GM21723 (cell line): Measurements from ENCODE around the gene DGUOK.

Source experiments
- ATAC-seq: cut with Tn5 transposase; IDR thresholded peaks from one replicate; pipeline ENCODE4 v1.9.1; 2021; ENCODE audit warnings: mild to moderate bottlenecking, moderate library complexity; ENCODE audit not compliant: unreplicated experiment

The DGUOK gene

DNA sequence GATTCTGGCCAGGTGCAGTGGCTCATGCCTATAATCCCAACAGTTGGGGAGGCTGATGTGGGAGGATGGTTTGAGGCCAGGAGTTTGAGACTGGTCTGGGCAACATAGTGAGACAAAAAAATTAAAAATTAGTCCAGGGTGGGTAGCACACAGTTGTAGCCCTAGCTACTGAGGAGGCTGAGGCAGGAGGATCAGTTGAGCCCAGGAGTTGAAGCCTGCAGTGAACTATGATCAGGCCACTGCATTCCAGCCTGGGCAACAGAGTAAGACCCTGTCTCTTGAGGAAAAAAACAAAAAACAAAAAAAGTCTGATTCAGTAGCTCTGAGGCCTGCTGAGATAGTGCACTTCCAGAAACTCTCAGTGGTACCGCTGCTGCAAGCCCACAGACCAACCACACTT is 50.1 kb downstream of the DGUOK start:
- no peak for ATAC-seq

DNA sequence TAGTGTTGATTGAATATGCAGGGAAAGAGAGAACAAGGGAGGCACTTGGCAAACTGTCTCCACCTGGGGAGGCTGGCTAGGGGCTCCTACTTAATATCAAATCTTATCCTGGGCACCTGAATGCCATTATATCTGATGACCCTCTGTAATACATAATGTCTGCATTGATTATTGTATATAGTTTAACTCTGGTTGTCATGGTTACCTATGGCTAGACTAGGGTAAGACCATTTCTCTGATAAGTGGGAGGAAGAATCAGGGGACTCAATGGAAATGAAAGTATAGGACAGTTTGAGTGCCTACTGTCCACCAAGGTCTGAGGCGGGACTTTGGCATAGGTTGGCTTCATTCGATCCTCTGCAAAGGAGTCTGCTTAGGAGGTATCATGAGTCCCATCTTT is 50.8 kb downstream of the DGUOK start:
- no peak for ATAC-seq

DNA sequence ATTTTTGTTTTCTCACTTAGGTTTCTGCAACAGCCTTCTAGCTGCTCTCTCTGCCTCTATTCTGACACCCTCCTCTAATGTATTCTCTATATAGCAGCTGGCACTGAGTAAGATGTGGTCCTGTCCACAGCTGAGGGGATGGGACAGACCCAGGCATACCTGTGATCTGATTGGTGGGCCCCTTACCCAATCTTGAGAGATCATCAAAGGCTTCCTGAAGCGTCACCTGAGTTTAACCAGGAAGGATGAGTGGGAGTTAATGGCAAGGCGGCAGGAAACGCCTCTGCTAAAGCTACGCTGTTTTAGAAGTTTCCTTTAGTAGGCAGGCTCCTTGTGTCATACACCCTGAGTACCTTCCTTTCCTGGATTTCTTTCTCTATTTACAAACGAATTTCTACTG is 52.3 kb downstream of the DGUOK start:
- peak; percentile 39 for ATAC-seq

DNA sequence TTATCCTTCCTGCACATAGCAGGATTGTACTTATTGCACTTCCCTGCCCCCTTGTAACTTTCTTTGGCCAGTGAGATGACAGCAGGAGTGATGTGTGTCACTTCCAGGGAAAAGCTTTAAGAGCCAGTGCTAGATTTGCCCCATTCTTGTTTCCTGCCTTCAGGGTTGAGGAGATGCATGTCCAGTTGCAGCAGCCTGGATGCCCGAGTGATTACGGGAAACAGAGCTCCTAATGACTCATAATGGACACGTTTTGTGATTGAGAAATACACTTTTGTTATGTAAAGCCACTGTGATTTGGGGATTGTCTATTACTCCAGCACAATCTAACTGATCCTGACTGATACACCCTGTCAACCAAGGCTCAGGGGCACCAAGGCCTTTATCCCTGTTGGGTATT is 53.0 kb downstream of the DGUOK start:
- ATAC-seq, result no peak

DNA sequence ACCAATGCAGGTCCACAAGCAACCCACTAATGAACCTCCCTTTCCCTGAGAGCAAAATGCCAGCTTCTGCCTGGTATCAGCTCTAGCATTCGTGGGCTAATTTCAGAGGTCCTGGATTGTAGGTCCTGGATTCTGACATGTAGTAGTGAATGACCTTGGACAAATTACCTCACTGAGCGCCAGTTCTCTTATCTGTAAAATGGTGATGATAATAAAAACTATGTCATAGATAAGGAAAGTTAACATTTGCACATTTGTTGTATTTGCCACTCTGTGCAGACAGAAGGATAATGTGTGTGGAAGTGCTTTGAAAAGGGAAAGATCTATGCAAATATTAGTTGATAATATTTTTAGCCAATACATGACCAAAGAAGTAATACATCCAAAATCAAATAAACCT is 53.9 kb downstream of the DGUOK start:
- ATAC-seq, result no peak

DNA sequence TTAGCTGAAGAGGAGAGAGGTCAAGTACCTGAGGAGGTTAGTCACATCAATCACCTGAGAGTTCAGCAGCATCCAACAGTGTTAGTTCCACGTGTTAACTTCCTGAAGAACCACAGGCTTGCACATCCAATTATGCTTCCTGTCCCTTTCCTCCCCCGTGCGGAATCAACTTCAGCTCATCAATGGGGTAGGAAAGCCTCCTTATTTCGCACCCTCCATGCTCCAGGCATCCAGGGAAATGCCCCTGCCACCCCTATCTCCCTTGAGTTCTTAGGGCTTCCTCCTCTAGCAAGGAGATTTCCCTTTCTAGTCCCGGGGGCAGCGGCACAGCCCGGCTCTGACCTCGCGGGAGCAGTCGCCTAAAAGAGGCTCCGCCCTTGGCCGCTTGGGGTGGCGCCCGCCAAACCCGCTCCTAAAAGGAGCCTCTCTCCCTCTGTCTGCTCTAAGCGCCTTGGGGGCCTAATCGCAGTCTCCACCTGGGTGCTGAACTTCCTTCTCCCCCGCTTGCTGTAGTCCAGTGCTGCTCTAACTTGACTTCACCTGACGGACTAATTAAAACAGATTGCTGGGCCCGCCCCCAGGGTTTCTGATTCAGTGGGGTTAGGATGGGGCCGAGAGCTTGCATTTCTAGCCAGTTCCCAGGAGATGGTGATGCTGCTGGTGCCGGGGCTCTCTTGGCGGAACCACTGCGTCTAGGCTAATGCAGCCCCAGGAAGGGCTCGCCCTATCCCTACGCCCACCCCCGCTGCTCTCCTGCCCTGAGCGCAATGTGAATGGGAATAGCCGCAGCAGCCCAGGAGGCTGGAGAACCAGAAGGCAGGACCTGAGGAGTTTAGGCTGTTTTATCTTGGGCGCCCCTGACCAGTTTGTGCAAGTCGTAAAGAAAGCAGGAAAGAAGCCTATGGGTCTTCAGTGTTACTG is 54.7 kb downstream of the DGUOK start:
- no peak for ATAC-seq

DNA sequence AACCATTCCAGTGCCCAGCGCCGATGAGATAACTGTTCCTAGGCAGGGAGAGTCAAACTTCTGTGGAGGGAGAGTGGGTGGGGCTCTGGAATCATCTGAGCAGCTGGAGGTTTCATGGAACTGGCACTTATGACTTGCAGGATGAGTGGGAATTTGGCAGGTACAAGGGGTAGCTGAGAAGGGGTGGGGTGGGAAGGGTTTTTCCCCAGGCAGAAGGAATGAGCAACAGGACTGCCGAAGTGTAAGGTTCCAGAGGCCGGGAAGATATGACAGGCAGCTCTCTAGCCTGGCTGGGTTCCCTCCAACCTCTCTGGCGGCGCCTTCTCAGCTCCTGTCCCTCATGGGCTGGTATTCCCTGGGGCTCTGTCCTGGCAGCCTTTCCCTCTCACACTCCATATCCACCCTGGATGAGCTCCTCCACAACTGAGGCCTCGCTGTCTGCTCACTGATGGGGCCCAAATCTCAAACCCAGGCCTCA is 55.5 kb downstream of the DGUOK start:
- ATAC-seq, result no peak

DNA sequence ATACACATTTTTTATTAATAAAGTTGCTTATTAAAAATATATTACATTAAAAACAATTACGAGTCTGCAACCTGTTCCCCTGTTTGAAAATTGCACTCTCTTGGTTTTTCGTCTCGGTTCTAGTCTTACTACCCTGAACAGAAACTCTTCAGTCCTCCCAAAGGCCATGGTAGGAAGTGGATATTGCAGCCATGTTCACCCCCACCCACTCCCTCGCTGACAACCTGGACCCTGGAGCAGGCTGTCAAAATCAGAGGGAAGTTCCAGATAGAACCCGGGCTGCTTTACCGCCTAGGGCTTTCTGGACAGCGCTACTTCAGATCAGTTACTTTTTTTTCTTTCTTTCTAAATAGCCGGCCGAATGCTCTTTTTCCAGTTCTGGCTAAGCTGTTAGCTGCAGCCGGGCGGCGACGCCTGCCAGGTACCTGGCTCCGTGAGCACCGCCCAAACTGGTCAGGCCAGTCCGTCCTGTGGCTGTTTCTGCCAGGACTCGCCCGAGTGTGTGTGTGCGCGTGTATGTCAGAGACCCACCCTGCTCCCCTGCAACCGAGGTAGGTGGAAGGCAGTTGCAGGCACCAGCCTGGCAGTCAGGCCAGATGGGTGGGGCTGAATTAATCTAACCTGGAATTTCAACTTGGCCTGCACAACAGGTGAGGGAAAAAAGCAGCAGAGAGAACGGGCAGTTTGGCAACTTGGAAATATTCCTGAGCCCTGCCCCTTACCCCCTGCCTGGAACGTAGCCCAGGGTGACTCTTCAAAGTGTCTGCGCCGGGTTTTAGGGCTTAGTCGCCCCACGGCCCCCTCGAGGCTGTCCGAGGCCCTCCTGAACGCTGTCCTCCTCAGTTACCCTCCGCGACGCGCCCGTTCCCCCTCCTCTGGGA is 56.9 kb downstream of the DGUOK start:
- ATAC-seq, result peak; percentile 1

DNA sequence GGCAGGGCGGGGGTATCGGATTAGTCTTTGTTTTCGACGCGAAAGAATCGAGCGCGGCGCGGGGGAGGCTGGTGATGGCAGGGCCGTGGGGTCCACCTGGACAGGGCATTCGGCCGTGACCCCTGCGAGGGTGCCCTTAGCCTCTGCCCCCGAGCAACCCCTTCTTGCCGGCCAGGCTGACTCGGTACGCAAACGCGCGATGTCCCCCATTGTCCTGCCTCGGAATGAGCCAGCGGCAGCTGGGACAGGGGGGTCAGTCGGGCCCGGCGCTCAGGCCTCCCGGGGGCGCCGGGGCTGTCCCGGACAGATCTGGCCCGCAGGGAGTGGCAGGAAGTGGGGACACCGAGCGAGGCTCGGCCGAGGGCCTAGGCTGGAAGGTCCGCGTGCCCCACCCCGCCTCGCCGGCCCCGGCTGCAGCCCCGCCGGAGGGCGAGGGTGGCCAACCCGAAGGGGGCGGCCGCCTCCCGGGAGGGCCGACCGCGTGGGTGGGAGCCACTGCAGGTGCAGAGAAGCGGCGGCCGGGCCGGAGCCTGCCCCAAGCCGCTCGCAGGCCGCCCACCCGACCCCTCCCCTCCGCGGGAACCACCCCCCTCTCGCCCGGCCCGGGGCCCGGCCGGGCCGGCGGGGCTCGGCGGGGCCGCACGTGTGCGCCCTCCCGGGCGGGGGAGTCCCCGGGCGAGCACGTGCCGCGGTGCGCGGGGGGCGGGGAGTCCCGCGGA is 57.7 kb downstream of the DGUOK start, which contains the start of gene TET3:
Gene TET3, plus strand, starts transcription at position 708 of the 719 bp plus-strand sequence. CDS start 1,494 bp downstream, outside the sequence.
- peak; percentile 45 for ATAC-seq

DNA sequence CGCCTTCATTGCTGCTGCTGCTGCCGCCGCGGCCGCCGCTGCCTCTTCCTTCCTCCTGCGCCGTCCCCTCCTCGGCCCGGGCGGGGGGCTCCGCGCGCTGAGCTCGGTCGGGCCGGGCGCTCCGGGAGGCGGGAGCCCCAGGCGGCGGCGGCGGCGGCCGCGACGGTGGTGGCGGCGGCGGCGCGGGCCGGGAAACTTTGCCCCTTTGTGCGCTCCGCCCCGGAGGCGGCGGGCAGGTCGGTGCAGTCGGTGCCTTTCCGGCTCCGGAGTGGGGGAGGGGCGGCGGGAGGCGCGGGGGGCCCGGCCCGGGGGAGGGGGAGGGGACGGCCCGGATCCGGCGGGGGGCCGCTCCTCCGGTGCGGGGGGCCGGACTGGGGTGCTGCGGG is 58.2 kb downstream of the DGUOK start:
- peak; percentile 16 for ATAC-seq

DNA sequence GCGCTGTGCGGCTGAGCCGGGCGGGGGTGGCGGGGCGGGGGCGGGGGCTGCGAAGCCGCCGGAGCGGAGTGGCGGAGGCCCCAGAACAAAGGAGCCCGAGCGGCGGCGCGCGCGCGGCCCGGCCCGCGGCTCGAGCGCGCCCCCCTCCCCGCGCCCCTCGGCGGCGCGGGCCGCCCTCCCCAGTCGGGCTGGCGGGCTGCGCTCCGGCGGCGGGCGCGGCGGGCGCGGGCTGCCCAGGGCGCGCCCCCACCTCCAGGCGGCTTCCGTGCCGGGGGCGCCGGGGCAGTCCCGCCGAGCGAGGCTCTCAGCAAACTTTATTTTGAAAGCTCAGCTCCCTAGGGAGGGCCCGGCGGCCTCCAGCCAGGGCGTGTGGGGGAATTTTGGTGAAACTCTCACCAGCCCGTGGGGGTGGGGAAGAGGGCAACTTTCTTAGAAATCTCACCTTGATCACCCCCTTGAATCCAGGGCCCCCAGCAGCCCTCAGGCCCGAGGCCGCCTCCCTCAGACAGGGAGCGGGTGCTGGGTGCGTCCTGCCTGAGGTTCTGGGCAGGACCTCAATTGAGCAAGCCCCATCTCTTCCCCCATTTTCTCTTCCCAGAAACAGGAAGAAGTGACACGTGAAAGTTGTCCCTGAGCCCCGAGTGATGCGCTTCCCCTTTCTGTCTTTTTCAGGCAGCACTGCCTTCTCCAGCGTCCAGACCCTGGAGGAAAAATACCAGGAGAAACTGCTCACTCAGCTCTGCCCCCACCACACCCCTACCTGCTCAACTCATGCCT is 58.8 kb downstream of the DGUOK start:
- peak; percentile 37 for ATAC-seq

DNA sequence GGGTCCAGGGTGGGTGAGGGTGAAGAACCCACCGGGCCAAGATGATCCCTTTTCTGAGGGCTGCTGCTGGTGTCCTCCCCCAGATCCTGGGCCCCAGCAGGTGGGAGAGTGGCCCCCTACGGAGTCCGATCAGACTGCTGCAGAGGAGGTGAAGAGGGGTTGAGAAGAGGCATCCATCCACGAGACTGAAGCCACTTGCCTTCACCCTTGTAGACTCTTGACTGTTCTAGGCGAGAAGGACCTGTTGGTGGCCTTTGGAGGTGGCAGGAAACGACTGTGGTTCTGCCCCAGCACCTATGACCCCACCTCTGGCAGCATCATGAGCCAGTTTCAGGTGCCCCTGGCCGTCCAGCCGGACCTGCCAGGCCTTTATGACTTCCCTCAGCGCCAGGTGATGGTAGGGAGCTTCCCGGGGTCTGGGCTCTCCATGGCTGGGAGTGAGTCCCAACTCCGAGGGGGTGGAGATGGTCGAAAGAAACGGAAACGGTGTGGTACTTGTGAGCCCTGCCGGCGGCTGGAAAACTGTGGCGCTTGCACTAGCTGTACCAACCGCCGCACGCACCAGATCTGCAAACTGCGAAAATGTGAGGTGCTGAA is 59.5 kb downstream of the DGUOK start:
- ATAC-seq, result peak; percentile 1

DNA sequence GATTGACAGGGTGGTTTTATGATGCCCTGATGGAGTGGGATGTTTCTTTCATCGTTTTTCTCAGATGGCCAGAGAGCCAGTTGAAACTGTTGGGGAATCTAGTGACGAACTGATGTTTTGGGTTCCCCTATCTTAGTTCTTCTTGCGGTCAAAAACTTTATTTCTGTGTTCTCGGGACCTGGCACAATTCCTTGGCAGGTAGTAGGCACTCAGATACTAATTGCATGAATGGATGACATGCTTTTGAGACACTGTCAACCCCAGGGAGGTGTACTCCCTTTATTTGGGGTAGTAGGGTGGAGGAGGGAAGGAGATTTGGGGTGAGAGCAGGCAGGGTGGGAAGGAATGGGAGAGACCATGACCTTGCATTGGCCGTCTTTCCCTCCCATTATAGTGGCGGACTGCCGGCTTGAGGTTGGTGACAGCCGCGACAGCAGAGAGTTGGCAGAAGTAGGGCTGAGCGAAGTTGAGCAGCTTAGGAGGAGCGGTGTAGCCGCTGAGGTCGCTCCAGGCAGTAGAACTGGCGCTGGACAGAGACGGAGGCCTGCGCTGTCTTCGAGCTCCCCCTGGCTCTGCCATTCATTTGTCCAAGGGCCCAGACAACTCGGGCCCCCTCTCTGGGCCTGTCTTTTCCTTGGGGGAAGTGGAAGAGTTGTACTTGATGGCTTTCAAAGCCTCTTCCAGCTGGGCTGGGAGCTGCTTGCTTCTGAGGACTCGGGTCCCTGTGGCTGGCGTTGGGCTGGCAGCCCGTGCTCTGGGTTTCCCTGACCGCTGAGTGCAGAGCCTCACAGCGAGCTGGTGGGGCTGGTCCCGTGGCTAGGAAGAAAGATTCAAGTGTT is 60.6 kb downstream of the DGUOK start:
- no peak for ATAC-seq

DNA sequence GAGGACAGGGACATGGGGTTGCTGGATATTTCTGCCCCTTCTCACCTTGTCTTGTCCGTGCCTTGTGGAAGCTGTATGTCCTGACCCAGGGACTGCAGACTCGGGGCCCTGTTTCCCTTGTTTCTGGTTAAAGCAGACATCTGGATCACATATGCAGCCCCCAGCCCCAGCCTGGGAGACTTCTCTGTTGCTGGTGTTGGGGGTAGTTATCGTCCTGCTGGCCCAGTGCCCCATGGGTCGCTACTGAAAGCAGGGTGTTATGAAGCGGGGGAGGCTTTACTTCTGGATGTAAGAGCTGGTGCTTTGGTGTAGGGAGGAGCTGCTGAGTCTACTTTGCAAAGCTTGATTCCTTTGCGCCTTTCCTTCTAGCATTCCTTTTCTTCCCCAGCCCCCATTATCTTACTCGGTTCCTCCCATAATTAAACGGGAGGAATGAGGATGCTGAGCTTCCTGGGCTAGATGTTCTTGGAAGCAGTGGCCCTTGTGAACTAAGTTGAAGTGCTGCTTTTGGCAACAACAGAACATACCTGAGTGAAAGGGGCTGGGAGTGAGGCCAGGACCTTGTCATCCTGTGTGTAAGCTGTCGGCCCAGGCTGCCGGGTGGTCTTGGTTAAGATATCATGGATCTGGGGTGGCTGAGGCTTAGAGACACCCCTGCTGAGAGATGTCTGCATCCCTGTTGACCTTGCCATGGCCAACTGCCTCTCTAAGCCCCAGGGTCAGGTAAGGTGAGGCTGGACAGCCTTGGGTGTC is 61.4 kb downstream of the DGUOK start:
- no peak for ATAC-seq

DNA sequence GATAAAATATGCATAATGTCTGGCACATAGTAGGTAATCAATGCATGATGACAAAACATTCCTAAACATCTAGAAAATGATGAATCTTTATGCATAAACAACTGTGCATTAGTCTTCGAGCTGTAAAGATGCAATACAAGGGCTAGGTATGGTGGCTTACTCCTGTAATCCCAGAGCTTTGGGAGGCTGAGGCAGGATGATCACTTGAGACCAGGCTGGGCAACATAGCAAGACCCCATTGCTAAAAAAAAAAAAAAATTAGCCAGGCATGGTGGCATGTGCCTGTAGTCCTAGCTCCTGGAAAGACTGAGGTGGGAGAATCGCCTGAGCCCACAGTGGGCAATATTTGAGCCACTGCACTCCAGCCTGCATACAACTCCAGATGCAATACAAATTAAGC is 63.3 kb downstream of the DGUOK start:
- no peak for ATAC-seq

DNA sequence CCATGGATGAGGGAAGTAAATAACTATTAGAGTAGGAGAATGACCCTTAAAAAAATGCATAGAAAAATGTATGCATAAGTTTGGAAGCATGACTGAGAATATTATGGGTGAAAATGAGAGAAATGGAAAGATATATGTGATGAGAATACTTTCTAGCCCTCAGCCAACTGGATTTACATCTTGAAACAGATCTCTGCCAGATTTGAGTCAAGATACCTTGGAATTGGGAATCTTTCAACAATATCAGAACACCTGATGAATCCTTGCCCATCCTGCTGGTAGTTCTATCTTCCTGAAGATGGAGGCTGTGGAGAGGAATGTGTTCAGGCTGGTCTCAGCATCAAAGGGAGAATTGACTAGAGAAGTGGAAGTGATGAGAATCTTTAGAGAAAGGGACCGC is 63.9 kb downstream of the DGUOK start:
- ATAC-seq, result no peak

DNA sequence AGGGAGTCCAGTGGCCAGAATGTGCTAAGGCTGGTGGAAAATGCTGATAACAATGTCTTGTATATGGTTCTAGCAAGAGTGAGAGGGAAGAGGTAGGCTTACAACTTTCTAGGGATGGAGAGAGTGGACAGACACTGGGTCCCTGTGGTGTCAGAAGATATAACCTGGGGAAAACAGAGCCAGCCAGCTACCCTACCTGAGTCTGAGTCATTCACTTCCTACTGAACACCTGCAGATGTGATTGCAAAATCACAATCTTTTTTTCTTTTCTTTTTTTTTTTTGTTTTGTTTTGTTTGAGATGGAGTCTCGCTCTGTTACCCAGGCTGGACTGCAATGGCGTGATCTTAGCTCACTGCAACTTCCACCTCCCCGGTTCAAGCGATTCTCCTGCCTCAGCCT is 65.4 kb downstream of the DGUOK start:
- no peak for ATAC-seq

DNA sequence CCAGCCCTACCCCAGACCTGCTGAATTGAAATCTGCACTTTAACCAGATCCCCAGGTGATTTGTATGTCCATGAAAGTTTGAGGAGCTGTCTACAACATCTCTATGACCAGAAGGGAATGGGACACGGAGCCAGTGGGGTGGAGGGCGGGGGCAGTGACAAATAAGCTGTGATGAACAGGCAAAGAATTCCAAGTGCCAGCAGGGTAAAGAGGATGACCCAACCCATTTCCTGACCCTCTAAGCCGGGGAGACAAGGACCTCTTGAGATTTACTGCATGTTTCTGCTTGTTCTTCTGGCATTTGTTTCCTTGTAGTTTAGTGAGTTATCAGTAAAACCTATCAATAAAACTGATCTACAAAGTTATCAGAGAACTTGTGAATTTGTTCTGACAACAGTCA is 66.7 kb downstream of the DGUOK start:
- no peak for ATAC-seq
